ES-I3 (cell line): ENCODE results near the gene NADSYN1.
"Not testable (repeated sequence)": the region's sequence is repeated elsewhere in the genome, so short reads cannot be mapped to it uniquely, and the experiment has no call there.

Experiments used
- H3K36me3 ChIP-seq: 2 replicates; pipeline ENCODE4 v1.6.1; 2013; ENCODE audit warnings: mild to moderate bottlenecking, low read length, control low read depth, moderate library complexity; ENCODE audit not compliant: insufficient read depth
- H3K4me1 ChIP-seq: 2 replicates; pipeline ENCODE4 v1.6.1; 2013; ENCODE audit warnings: mild to moderate bottlenecking, control low read depth, low read length; ENCODE audit not compliant: insufficient read depth
- H3K9ac ChIP-seq: 2 replicates; pipeline ENCODE4 v1.6.1; 2013; ENCODE audit warnings: low read depth, mild to moderate bottlenecking, low read length, moderate library complexity
- H3K9me3 ChIP-seq: 2 replicates; pipeline ENCODE4 v1.6.1; 2013; ENCODE audit warnings: mild to moderate bottlenecking, low read length, moderate library complexity; ENCODE audit not compliant: control insufficient read depth, insufficient read depth

The NADSYN1 gene

GRCh38 chr11:71505781-71506180 is 52.8 kb downstream of the NADSYN1 start:
- H3K36me3 ChIP-seq = no peaks in the 10 kb centered on the region
- H3K4me1 ChIP-seq = 0 out of 2 replicates have a peak, but pooled peaks cover 4% of the 10 kb centered on the region
- no peak overlapping the region for H3K9ac ChIP-seq
- peaks cover 15% of the 10 kb centered on the region for H3K9me3 ChIP-seq

- 0 out of 2 replicates have a peak, but pooled peaks cover 4% of the 10 kb centered on the region for H3K4me1 ChIP-seq
- no peaks in the 10 kb centered on the region for H3K36me3 ChIP-seq
- H3K9ac ChIP-seq = no peak overlapping the region
- H3K9me3 ChIP-seq = peaks cover 15% of the 10 kb centered on the region
These were observed 54.1 kb downstream of the NADSYN1 start for GRCh38 chr11:71507102-71507501.

DNA sequence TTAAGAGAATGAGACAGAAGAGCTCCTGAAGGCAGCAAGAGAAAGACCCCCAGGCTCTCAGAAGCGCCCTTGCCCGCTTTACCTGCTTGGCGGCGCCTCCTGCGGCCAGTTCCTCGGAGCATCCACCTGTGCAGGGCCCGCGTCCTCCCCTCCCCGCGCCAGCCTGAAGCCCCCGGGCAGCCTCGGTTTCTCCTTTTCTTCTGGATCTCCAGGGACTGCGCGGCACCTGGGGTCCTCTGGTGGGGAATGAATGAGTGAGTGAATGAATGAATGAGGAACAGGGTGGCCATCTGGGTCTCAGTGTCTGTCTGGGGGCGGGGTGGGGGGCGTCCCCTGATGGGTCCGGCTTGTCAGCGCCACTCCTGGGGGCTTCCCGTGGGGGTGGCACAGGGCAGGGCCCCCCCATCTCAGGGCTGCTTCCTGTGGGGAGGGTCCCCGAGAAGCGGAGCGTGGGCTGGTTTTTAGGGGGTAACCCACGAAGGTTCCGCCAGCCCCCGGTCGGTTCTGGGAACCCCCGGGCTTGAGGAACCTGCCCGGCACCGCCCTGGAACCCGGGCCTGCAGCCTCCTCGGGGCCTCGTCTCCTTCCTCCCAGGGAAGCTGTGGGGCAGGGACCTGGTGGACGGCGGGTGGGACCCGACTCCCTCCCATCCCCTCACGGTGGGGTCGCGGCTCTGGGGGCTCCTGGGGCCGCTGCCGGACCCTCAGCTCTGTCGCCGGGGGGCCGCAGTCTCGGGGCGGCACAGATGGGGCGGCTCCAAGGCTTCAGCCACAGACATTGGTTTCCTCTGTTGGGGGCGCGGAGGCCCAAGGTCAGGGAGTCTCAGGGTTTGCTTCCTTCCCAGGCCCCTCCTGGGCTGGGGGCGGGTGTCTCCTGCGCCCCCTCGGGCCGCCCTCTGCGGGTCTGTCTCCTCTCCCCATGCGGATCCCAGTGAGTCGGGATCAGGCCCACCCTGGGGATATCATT is 65.8 kb downstream of the NADSYN1 start:
- Histone ChIP-seq H3K36me3 (no peaks in the 10 kb centered on the region), H3K9me3 (no peaks in the 10 kb centered on the region), H3K9ac (no peak overlapping the region)

DNA sequence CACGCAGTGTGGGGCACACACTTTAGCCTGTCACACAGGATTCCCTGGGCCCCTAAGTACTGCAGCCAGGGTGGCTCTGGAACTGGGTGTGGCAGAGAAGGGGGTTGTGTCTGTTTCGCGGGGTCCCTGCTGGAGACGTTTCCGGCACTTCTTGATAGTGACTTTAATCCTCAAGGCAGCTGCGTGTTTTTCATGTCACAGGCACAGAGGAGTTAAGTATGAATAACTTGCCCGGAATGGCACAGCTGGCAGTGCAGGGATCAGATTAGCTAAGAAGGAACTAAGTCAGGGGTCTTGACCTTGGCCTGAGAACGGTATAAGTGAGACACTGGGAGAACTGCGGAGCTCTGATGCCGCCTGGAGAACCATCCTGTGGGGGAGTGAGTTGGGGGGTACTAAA is 66.5 kb downstream of the NADSYN1 start:
- Histone ChIP-seq H3K9me3 (no peaks in the 10 kb centered on the region), H3K9ac (no peak overlapping the region), H3K36me3 (no peaks in the 10 kb centered on the region), H3K4me1 (no peaks in the 10 kb centered on the region)

More for the DNA sequence above, 65.8 kb downstream of the NADSYN1 start:
- H3K4me1 ChIP-seq = no peaks in the 10 kb centered on the region

- Histone ChIP-seq H3K4me1 (no peaks in the 10 kb centered on the region), H3K9ac (no peak overlapping the region), H3K36me3 (no peaks in the 10 kb centered on the region), H3K9me3 (no peaks in the 10 kb centered on the region)
These were observed 72.4 kb downstream of the NADSYN1 start for GRCh38 chr11:71525188-71525937.

GRCh38 chr11:71525938-71526495 is 73.0 kb downstream of the NADSYN1 start:
- H3K36me3 ChIP-seq = no peaks in the 10 kb centered on the region
- no peaks in the 10 kb centered on the region for H3K4me1 ChIP-seq
- H3K9ac ChIP-seq = no peak overlapping the region
- no peaks in the 10 kb centered on the region for H3K9me3 ChIP-seq

GRCh38 chr11:71526796-71527575 is 74.0 kb downstream of the NADSYN1 start, which contains the start of gene KRTAP5-7:
Gene KRTAP5-7 (plus strand): TSS chr11:71527267. CDS start chr11:71527301, 34 bp downstream.
- not testable (repeated sequence) for H3K4me1 ChIP-seq, H3K36me3 ChIP-seq

DNA sequence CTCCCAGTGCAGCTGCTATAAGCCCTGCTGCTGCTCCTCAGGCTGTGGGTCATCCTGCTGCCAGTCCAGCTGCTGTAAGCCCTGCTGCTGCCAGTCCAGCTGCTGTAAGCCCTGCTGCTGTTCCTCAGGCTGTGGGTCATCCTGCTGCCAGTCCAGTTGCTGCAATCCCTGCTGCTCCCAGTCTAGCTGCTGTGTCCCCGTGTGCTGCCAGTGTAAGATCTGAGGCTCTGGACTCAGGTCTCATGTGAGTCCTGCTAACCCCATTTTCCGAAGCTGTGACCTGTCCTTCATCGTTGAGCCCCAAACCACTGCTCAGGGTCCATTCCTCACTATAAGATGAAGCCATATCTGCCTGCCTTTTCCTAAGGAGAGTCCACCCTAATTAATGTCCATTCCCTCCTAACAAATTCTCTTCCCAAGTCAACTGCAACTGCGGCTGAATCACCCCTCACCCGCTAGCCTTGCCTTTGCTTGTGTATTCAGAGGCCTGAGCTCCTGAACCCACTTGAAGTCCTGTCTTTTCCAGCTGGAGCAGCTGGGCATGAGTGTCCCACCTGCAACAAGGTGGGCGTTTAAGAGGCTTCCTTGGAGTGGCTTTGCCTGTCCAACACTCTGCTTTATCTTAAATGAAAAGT is 74.7 kb downstream of the NADSYN1 start:
- Histone ChIP-seq H3K9me3 (no peaks in the 10 kb centered on the region), H3K4me1 (no peaks in the 10 kb centered on the region), H3K36me3 (no peaks in the 10 kb centered on the region), H3K9ac (no peak overlapping the region)

More at GRCh38 chr11:71526796-71527575, 74.0 kb downstream of the NADSYN1 start, which contains the start of gene KRTAP5-7:
- H3K9ac ChIP-seq, H3K9me3 ChIP-seq: not testable (repeated sequence)

DNA sequence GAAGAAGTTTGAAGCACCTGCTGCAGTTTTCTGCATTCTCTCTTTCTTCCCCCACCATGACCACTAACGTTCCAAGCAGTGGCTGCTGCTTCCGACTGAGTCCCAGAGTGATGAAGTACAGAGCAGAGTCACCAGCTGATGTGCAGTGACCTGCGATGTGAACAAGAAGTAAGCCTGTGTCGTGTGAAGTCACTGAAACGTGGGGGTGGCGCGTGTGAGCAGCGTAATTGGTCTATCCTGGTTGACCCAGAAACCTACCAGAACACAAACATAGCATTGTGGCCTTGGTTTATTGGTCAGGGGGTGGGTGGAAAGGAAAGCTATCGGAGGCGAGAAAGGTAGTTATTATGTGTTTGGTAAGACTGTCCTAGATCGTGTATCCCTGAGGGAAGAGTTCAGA is 77.6 kb downstream of the NADSYN1 start:
- no peaks in the 10 kb centered on the region for H3K36me3 ChIP-seq
- no peaks in the 10 kb centered on the region for H3K9me3 ChIP-seq
- no peak overlapping the region for H3K9ac ChIP-seq
- no peaks in the 10 kb centered on the region for H3K4me1 ChIP-seq

DNA sequence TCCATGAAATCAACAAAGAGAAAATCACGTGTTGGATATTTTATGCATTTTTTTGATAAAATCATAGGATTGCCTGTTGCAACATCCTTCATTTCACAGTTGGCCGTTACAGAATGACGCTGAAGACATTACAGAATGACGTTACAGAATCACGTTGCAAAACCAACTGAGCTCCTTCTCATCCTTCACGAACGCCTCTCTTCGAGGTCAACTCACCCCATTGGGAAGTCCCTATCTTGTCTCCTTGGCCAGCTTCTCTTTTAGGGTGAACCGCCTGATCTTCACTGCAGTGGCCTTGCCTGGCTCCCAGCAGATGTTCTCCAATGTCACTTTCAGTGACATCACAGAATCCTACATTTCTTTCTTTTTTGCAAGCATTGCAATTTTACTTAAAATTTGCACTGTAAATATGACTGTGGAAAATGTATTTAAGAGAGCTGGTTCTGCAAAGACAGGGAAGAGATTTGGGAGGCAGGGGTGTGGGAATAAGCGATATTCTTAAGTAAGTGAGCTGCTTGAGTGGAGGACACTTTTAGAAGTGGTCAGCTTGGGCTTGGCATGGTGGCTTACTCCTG is 79.1 kb downstream of the NADSYN1 start:
- Histone ChIP-seq H3K9ac (no peak overlapping the region), H3K4me1 (no peaks in the 10 kb centered on the region), H3K36me3 (no peaks in the 10 kb centered on the region), H3K9me3 (no peaks in the 10 kb centered on the region)

- not testable (repeated sequence) for H3K9ac ChIP-seq, H3K9me3 ChIP-seq, H3K4me1 ChIP-seq, H3K36me3 ChIP-seq
These were observed 82.0 kb downstream of the NADSYN1 start for GRCh38 chr11:71534711-71535608.

GRCh38 chr11:71535825-71536224 is 82.8 kb downstream of the NADSYN1 start:
- no peaks in the 10 kb centered on the region for H3K9me3 ChIP-seq
- no peak overlapping the region for H3K9ac ChIP-seq
- H3K4me1 ChIP-seq = no peaks in the 10 kb centered on the region
- H3K36me3 ChIP-seq = no peaks in the 10 kb centered on the region
